ENCODE data around the gene HOXC9.

The HOXC9 gene

GRCh38 chr12:53953831-53954693 lies 45.9 kb upstream of the HOXC9 start:
- DNase-seq (ENCODE audit: low spot score): no peak
- no peak for TF ChIP-seq CTCF (IDR thresholded peaks at IDR 0.05; ENCODE audit: extremely low read depth, missing control alignments)

GRCh38 chr12:53954694-53955035 lies 45.3 kb upstream of the HOXC9 start, which contains the start of gene HOXC12:
Gene HOXC12, plus strand, starts transcription at chr12:53954903. Its CDS starts 27 bp downstream, at chr12:53954930.
- no peak for TF ChIP-seq CTCF (IDR thresholded peaks at IDR 0.05; ENCODE audit: extremely low read depth, missing control alignments)
- DNase-seq (ENCODE audit: low spot score): no peak

- no peak for TF ChIP-seq CTCF (IDR thresholded peaks at IDR 0.05; ENCODE audit: extremely low read depth, missing control alignments)
- no peak for DNase-seq (ENCODE audit: low spot score)
These were observed 44.8 kb upstream of the HOXC9 start for GRCh38 chr12:53955036-53955775.

GRCh38 chr12:53955776-53956250 lies 44.1 kb upstream of the HOXC9 start:
- TF ChIP-seq CTCF (IDR thresholded peaks at IDR 0.05; ENCODE audit: extremely low read depth, missing control alignments): no peak
- no peak for DNase-seq (ENCODE audit: low spot score)

- no peak for DNase-seq (ENCODE audit: low spot score)
- TF ChIP-seq CTCF (IDR thresholded peaks at IDR 0.05; ENCODE audit: extremely low read depth, missing control alignments): no peak
These were observed 43.6 kb upstream of the HOXC9 start for GRCh38 chr12:53956251-53956887.

- DNase-seq (ENCODE audit: low spot score): no peak
- TF ChIP-seq CTCF (IDR thresholded peaks at IDR 0.05; ENCODE audit: extremely low read depth, missing control alignments): no peak
These were observed 42.9 kb upstream of the HOXC9 start for GRCh38 chr12:53956914-53957536.
